SK-N-MC (cell line): Measurements from ENCODE around the gene PREX1.

Source experiments
- EZH2 ChIP-seq: fragments of 200-600 bp; sonication (generic); IDR thresholded peaks from one replicate; pipeline ENCODE4 v1.6.1; 2017; ENCODE audit warnings: antibody characterized with exemption
- FOXP2 ChIP-seq: optimal IDR thresholded peaks from 2 replicates; pipeline ENCODE3; 2011; ENCODE audit warnings: mild to moderate bottlenecking, moderate library complexity; ENCODE audit not compliant: insufficient read depth; ENCODE audit errors: extremely low read length, control extremely low read depth
- POLR2AphosphoS5 ChIP-seq: IDR thresholded peaks from 2 replicates; pipeline ENCODE4 v1.6.1; 2012; ENCODE audit warnings: mild to moderate bottlenecking, low read depth, low read length, borderline replicate concordance

DNA sequence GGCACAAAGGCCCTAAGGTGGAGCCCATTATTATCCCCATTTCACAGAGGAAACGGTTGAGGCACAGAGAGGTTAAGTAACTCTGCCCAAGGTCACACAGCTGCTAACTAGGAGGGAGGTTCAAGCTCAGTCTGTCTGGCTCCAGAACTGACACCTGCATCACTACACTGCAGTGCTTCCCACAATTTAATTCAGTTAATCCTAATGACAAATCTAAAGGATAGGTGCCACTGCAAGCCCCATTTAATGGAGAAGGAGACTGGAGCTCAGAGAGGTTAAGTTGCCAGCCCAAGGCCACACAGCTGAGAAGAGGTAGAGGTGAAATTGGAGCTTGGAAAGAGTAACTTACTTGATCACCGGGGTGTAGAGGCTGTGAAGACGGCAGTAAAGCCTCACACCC is 148.8 kb downstream of the PREX1 start:
- no peak for TF ChIP-seq EZH2
- TF ChIP-seq POLR2AphosphoS5: no peak
- no peak for TF ChIP-seq FOXP2
